Heart left ventricle (tissue), 13 donors: Measurements from ENCODE around the gene ZNF571.

Source experiments
- POLR2A ChIP-seq, 2 donors: fragments of 450-650 bp; IDR thresholded peaks; one replicate each; pipeline ENCODE4 v1.6.1; 2017; ENCODE audit warnings: antibody characterized with exemption in 2 of 2, mild to moderate bottlenecking in 2 of 2, moderate library complexity in 2 of 2
- TF ChIP-seq, protein P1 (sequence below), 12 donors: fragments of 200-600 bp; sonication (generic) in 4 of 12; IDR thresholded peaks; one replicate each; pipeline versions ENCODE4 v1.5.0 to v1.8.0; 2018 to 2022; ENCODE audit warnings: antibody characterized with exemption in 12 of 12, mild to moderate bottlenecking in 5 of 12
- donor health status: ischemic (EF 13 %, LVEDD 7.1; RV severe dilation, severe dysfunction).
- donor health status: DM: no; HTN: yes; CAD: no.
- donor health status: DM: no; HTN: no; CAD: no.
- donor health status: ischemic (EF 25% LVEDD 6.9; RV normal size, moderate dysfunction).
- donor health status: ischemic (EF 25% LVEDD 5.7; RV mildly dilated, moderate dysfunction).
- donor health status: ischemic (EF 35%, LVEDD 5.7; RV mildly dilated, moderate dysfunction).
- donor health status: nonischemic (EF 11% LVEDD 7.7; RV severe dilation, severe dysfunction).
- donor health status: DM: yes; HTN: yes; CAD: no.
- donor health status: PGD.
- donor health status: ischemic (EF 29% LVEDD 5.4; RV normal size, mild dysfunction).
- donor health status: nonischemic (EF 23%, LVEDD 6.1; RV moderate dilation, normal function).

DNA sequence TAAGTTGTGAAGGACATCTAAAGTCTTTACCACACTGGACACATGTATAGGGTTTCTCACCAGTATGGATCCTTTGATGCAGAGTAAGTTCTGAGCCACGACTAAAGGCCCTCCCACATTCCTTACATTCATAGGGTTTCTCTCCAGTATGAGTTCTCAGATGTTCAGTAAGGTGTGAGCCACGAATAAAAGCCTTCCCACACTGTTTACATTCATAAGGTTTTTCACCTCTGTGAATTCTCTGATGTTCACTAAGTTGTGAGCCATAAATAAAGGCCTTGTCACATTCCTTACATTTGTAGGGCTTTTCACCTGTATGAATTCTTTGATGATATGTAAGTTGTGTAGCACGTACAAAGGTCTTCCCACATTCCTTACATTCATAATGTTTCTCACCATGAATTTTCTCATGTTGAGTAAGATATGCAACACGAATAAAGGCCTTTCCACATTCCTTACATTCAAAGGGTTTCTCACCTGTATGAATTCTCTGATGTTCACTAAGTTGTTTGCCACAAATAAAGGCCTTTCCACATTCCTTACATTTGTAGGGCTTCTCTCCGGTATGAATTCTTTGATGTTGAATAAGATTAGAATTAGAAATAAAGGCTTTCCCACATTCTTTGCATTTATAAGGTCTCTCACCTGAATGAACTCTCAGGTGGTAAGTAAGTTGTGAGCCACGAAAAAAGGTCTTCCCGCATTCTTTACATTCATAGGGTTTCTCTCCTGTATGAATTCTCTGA, 29.8 kb downstream of the ZNF571 start:
- TF ChIP-seq, protein P1, sequence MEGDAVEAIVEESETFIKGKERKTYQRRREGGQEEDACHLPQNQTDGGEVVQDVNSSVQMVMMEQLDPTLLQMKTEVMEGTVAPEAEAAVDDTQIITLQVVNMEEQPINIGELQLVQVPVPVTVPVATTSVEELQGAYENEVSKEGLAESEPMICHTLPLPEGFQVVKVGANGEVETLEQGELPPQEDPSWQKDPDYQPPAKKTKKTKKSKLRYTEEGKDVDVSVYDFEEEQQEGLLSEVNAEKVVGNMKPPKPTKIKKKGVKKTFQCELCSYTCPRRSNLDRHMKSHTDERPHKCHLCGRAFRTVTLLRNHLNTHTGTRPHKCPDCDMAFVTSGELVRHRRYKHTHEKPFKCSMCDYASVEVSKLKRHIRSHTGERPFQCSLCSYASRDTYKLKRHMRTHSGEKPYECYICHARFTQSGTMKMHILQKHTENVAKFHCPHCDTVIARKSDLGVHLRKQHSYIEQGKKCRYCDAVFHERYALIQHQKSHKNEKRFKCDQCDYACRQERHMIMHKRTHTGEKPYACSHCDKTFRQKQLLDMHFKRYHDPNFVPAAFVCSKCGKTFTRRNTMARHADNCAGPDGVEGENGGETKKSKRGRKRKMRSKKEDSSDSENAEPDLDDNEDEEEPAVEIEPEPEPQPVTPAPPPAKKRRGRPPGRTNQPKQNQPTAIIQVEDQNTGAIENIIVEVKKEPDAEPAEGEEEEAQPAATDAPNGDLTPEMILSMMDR (IDR thresholded peaks at IDR 0.05) = no peak
- TF ChIP-seq POLR2A (IDR thresholded peaks at IDR 0.05) = no peak
